Endodermal cell (in vitro differentiated cells): ENCODE measurements around the gene HOXA5. TPM values are rescaled to one million over a fixed set of nuclear protein-coding genes. Genes with fewer than 3 reads are reported as not detected.

Source experiments
- DNase-seq: peaks from one replicate; pipeline ENCODE4 v3.0.0-alpha.2; 2017
- H3K27ac ChIP-seq: 2 replicates; pipeline ENCODE4 v1.5.1; 2013; ENCODE audit warnings: mild to moderate bottlenecking, low read depth, low read length, moderate library complexity
- H3K27me3 ChIP-seq: 2 replicates; pipeline ENCODE4 v1.6.1; 2013; ENCODE audit warnings: mild to moderate bottlenecking, low read length, moderate library complexity; ENCODE audit not compliant: insufficient read depth, control insufficient read depth, poor library complexity, severe bottlenecking
- H3K36me3 ChIP-seq: 2 replicates; pipeline ENCODE4 v1.7.0; 2013; ENCODE audit warnings: mild to moderate bottlenecking, low read length, moderate library complexity; ENCODE audit not compliant: control insufficient read depth, insufficient read depth
- H3K4me1 ChIP-seq: one replicate; pipeline ENCODE4 v1.7.0; 2013; ENCODE audit warnings: low read length; ENCODE audit not compliant: control insufficient read depth, insufficient read depth
- H3K4me3 ChIP-seq: 2 replicates; pipeline ENCODE4 v1.5.1; 2013; ENCODE audit warnings: mild to moderate bottlenecking, low read length, moderate library complexity
- H3K9ac ChIP-seq: 2 replicates; pipeline ENCODE4 v1.6.1; 2013; ENCODE audit warnings: mild to moderate bottlenecking, low read length, moderate library complexity; ENCODE audit not compliant: poor library complexity, severe bottlenecking; ENCODE audit errors: extremely low read depth
- H3K9me3 ChIP-seq: 2 replicates; pipeline ENCODE4 v1.6.1; 2013; ENCODE audit warnings: mild to moderate bottlenecking, low read length, moderate library complexity; ENCODE audit not compliant: control insufficient read depth
- H3K27ac Mint-ChIP-seq: 2 replicates; pipeline ENCODE4 v1.8.0; 2020; ENCODE audit warnings: mixed read lengths
- H3K27me3 Mint-ChIP-seq: 2 replicates; pipeline ENCODE4 v1.8.0; 2021; ENCODE audit warnings: mild to moderate bottlenecking, mixed read lengths; ENCODE audit not compliant: insufficient read depth
- H3K36me3 Mint-ChIP-seq: 2 replicates; pipeline ENCODE4 v1.8.0; 2020; ENCODE audit warnings: low read depth, mixed read lengths
- H3K4me1 Mint-ChIP-seq: 2 replicates; pipeline ENCODE4 v1.8.0; 2020; ENCODE audit warnings: mixed read lengths
- H3K4me3 Mint-ChIP-seq: 2 replicates; pipeline ENCODE4 v1.8.0; 2020; ENCODE audit warnings: mild to moderate bottlenecking, moderate library complexity, mixed read lengths
- H3K9me3 Mint-ChIP-seq: 2 replicates; pipeline ENCODE4 v1.8.0; 2020; ENCODE audit warnings: mild to moderate bottlenecking, mixed read lengths
- CTCF ChIP-seq: fragments of 200-600 bp; sonication (generic); conservative IDR thresholded peaks from 2 replicates; pipeline ENCODE4 v1.5.0; 2021; ENCODE audit warnings: antibody characterized with exemption, mild to moderate bottlenecking
- WGBS, 2 experiments: methylation state at CpG; one replicate each; pipeline versions ENCODE4 v1.1.5 to v1.1.7; 2013; ENCODE audit warnings: missing lambda C conversion rate in 2 of 2, mixed read lengths in 1 of 2; ENCODE audit not compliant: insufficient coverage in 1 of 2, insufficient read length in 1 of 2; 5-methylcytosine and 5-hydroxymethylcytosine counted together
- total RNA-seq, 2 donors: library from RNA; stranded (reverse); fragmentation: NEBNext Ultra II Directional in 1 of 2; extraction: Animal tissue kit (Norgen Biotek cat#: 25700) in 1 of 2; gene quantifications; 2 replicates in 1 of 2; 3 replicates in 1 of 2; pipeline ENCODE4 v1.2.1, GENCODE V29; 2021

Gene HOXA5
- total RNA-seq, 2 donors from 2014 or later: not detected

- Histone ChIP-seq H3K4me1 (no peaks in the 10 kb centered on the region), H3K27ac (no peak overlapping the region), H3K9me3 (peaks cover 4% of the 10 kb centered on the region), H3K27me3 (peaks cover 97% of the 10 kb centered on the region), H3K4me3 (no peak overlapping the region), H3K36me3 (no peaks in the 10 kb centered on the region), H3K9ac (no peak overlapping the region)
- Mint-ChIP-seq H3K4me3 (no peak overlapping the region), H3K27me3 (peaks cover 95% of the 10 kb centered on the region), H3K9me3 (no peaks in the 10 kb centered on the region), H3K4me1 (peaks cover 7% of the 10 kb centered on the region), H3K36me3 (no peaks in the 10 kb centered on the region), H3K27ac (no peak overlapping the region)
- DNase-seq: peak; percentile 80
- 1 to 3% methylated on average over 9 to 39 of the region's 57 CpGs for WGBS, 2 experiments
- no peak for TF ChIP-seq CTCF
Measured at GRCh38 chr7:27112955-27113949, 30.2 kb downstream of the HOXA5 start.

DNA sequence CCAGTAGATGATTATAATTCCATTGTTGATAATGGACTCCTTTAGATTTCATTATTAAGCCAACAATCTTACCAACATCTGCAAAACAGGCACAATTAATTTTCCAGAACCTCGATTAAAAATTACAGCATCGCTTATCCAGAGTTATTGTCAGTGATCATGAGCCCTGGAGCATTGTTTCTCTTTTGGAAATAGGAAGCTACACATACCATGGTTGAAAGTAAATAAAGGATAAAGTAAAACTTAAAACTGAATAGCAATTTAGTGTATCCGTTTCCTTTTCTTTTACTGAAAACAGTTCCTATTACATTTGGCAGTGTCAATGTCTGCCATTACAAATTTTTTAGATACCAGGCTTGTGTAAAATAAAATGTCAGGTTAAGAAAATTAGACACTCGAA is 31.1 kb downstream of the HOXA5 start:
- no peak overlapping the region for H3K27ac Mint-ChIP-seq
- no peak for DNase-seq
- H3K27me3 ChIP-seq: peaks cover 97% of the 10 kb centered on the region
- no peak overlapping the region for H3K9ac ChIP-seq
- 41 to 54% methylated on average over 2 to 4 of the region's 4 CpGs for WGBS, 2 experiments
- TF ChIP-seq CTCF: no peak
- H3K27ac ChIP-seq: no peak overlapping the region
- H3K9me3 ChIP-seq: peaks cover 4% of the 10 kb centered on the region
- H3K9me3 Mint-ChIP-seq: no peaks in the 10 kb centered on the region
- peaks cover 8% of the 10 kb centered on the region for H3K4me1 Mint-ChIP-seq
- no peak overlapping the region for H3K4me3 ChIP-seq
- no peaks in the 10 kb centered on the region for H3K36me3 Mint-ChIP-seq
- H3K36me3 ChIP-seq: no peaks in the 10 kb centered on the region
- peaks cover 95% of the 10 kb centered on the region for H3K27me3 Mint-ChIP-seq
- no peaks in the 10 kb centered on the region for H3K4me1 ChIP-seq
- H3K4me3 Mint-ChIP-seq: no peak overlapping the region

DNA sequence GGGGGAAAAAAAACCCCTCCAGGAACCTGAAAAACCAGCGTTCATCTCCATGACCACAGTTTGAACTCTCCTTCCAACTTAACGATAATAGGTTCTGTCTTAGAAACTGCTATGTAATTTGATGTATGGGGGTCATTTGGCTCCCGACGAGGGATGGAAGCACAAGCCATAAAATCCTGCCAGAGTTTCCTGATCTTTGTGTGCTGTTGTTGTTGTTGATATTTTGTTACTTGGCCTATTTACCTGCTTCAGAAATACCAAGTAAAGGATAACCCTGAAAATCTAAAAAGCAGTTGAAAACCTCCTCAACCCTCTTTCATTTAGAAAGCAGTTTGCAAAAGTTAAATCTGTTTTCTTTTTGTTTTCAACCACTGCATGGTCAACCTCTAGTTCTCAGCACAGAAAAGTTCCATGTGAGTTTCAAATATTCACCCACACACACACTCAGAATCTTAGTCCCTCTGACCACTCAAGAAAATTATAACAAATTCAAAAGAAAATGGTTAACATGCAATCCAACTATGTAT is 31.7 kb downstream of the HOXA5 start:
- no peak overlapping the region for H3K4me3 Mint-ChIP-seq
- H3K9me3 Mint-ChIP-seq: no peaks in the 10 kb centered on the region
- 10% methylated on average over 3 of the region's 4 CpGs; no CpG with 5 or more reads in 1 of the 2 experiments for WGBS, 2 experiments
- no peak for TF ChIP-seq CTCF
- Histone ChIP-seq H3K9ac (no peak overlapping the region), H3K27ac (no peak overlapping the region), H3K9me3 (peaks cover 4% of the 10 kb centered on the region), H3K4me1 (no peaks in the 10 kb centered on the region), H3K36me3 (no peaks in the 10 kb centered on the region), H3K27me3 (peaks cover 97% of the 10 kb centered on the region), H3K4me3 (no peak overlapping the region)
- no peak overlapping the region for H3K27ac Mint-ChIP-seq
- no peak for DNase-seq
- H3K27me3 Mint-ChIP-seq: peaks cover 95% of the 10 kb centered on the region
- no peaks in the 10 kb centered on the region for H3K36me3 Mint-ChIP-seq
- H3K4me1 Mint-ChIP-seq: peaks cover 8% of the 10 kb centered on the region
